HL-60 (cell line): ENCODE results near the gene RGSL1.

ENCODE experiments used
- DNase-seq, 2 experiments: peaks; one replicate each; pipeline ENCODE4 v3.0.0-alpha.2; 2010 to 2020; ENCODE audit warnings: low read depth in 1 of 2, low spot score in 1 of 2
- H3K27ac ChIP-seq: fragments of 250-450 bp; sonication (Bioruptor Pico); replicated peaks from 2 replicates; pipeline ENCODE4 v1.5.1; 2020; ENCODE audit warnings: mild to moderate bottlenecking, moderate library complexity
- H3K27me3 ChIP-seq: fragments of 250-450 bp; sonication (Bioruptor Pico); 2 replicates; pipeline ENCODE4 v1.5.1; 2021; ENCODE audit warnings: mild to moderate bottlenecking, moderate library complexity; ENCODE audit not compliant: insufficient read depth, poor library complexity, severe bottlenecking
- H3K4me3 ChIP-seq: replicated peaks from 2 replicates; pipeline ENCODE4 v1.5.1; 2011; ENCODE audit warnings: mild to moderate bottlenecking, control low read depth, low read length; ENCODE audit not compliant: insufficient read depth
- CTCF ChIP-seq: IDR thresholded peaks from one replicate; pipeline ENCODE4 v1.5.1; 2011; ENCODE audit warnings: low read length, control low read depth, inconsistent platforms; ENCODE audit not compliant: insufficient read depth
- GABPA ChIP-seq: IDR thresholded peaks from 2 replicates; pipeline ENCODE4 v1.6.1; 2012; ENCODE audit warnings: low read depth
- POLR2AphosphoS5 ChIP-seq: IDR thresholded peaks from 2 replicates; pipeline ENCODE4 v1.6.1; 2012; ENCODE audit warnings: low read depth
- REST ChIP-seq: IDR thresholded peaks from 2 replicates; pipeline ENCODE4 v1.6.1; 2012; ENCODE audit warnings: low read depth; ENCODE audit not compliant: insufficient replicate concordance
- SPI1 ChIP-seq: IDR thresholded peaks from 2 replicates; pipeline ENCODE4 v1.6.1; 2012; ENCODE audit warnings: low read depth, mild to moderate bottlenecking, borderline replicate concordance

RGSL1 gene

GRCh38 chr1:182507685-182508084, 57.7 kb downstream of the RGSL1 start:
- Histone ChIP-seq H3K27ac (no peak overlapping the region), H3K27me3 (no peaks in the 10 kb centered on the region), H3K4me3 (no peak overlapping the region)
- DNase-seq = no peak
- no peak for TF ChIP-seq CTCF
- TF ChIP-seq POLR2AphosphoS5 = no peak
- no peak for TF ChIP-seq GABPA
- TF ChIP-seq SPI1 = no peak
- TF ChIP-seq REST = no peak

GRCh38 chr1:182515556-182515955, 65.6 kb downstream of the RGSL1 start:
- Histone ChIP-seq H3K4me3 (no peak overlapping the region), H3K27me3 (no peaks in the 10 kb centered on the region), H3K27ac (no peak overlapping the region)
- DNase-seq = no peak
- no peak for TF ChIP-seq POLR2AphosphoS5

- TF ChIP-seq CTCF = no peak
- no peak for TF ChIP-seq GABPA
- TF ChIP-seq POLR2AphosphoS5 = no peak
- TF ChIP-seq SPI1 = no peak
- TF ChIP-seq REST = no peak
- H3K4me3 ChIP-seq = no peak overlapping the region
- no peak for DNase-seq
- H3K27me3 ChIP-seq = no peaks in the 10 kb centered on the region
- no peak overlapping the region for H3K27ac ChIP-seq
Measured at GRCh38 chr1:182520736-182521135, 70.8 kb downstream of the RGSL1 start.

GRCh38 chr1:182525342-182525741, 75.4 kb downstream of the RGSL1 start:
- Histone ChIP-seq H3K4me3 (no peak overlapping the region), H3K27me3 (no peaks in the 10 kb centered on the region)
- DNase-seq = no peak

More at GRCh38 chr1:182525342-182525741, 75.4 kb downstream of the RGSL1 start:
- no peak for TF ChIP-seq POLR2AphosphoS5
- TF ChIP-seq CTCF = no peak
- no peak for TF ChIP-seq REST
- no peak for TF ChIP-seq SPI1
- TF ChIP-seq GABPA = no peak
- no peak overlapping the region for H3K27ac ChIP-seq
